Loucy (cell line): ENCODE data around the gene PCLO.

Source experiments
- CTCF ChIP-seq: fragments of 200-600 bp; sonication (generic); conservative IDR thresholded peaks from 2 replicates; pipeline ENCODE4 v1.5.1; 2014; ENCODE audit warnings: mild to moderate bottlenecking, antibody characterized with exemption, low read length
- EZH2phosphoT487 ChIP-seq: fragments of 200-600 bp; IDR thresholded peaks from 2 replicates; pipeline ENCODE4 v1.6.1; 2018; ENCODE audit warnings: antibody characterized with exemption, mild to moderate bottlenecking, moderate library complexity, borderline replicate concordance

GRCh38 chr7:82803411-82803810, 359.3 kb downstream of the PCLO start:
- no peak for TF ChIP-seq CTCF
- no peak for TF ChIP-seq EZH2phosphoT487
